Breast epithelium (tissue), 4 donors: Measurements from ENCODE around the gene BBX. TPM values are rescaled to one million over a fixed set of nuclear protein-coding genes. Genes with fewer than 3 reads are reported as not detected.

Experiments
- DNase-seq, 2 donors: peaks; one replicate each; pipeline ENCODE4 v3.0.0-alpha.2; 2019; ENCODE audit warnings: low spot score in 2 of 2
- H3K27ac ChIP-seq, 2 donors: fragments of 200-600 bp; sonication (generic) in 1 of 2; one replicate each; pipeline ENCODE4 v1.5.1; 2016 to 2019; ENCODE audit warnings: mild to moderate bottlenecking in 1 of 2
- H3K27me3 ChIP-seq, 2 donors: fragments of 200-600 bp; sonication (generic) in 1 of 2; one replicate each; pipeline versions ENCODE4 v1.5.1 to v1.6.0; 2017 to 2019; ENCODE audit warnings: control low read depth in 1 of 2, mild to moderate bottlenecking in 1 of 2
- H3K36me3 ChIP-seq: fragments of 200-600 bp; one replicate; pipeline ENCODE4 v1.5.1; 2019
- H3K4me1 ChIP-seq, 2 donors: fragments of 200-600 bp; sonication (generic); one replicate each; pipeline ENCODE4 v1.5.1; 2016 to 2019; ENCODE audit warnings: control low read depth in 1 of 2
- H3K4me3 ChIP-seq, 3 donors: fragments of 200-600 bp; sonication (generic); 1 replicate in 2 of 3; 2 replicates in 1 of 3; pipeline ENCODE4 v1.5.1; 2016 to 2019; ENCODE audit warnings: mild to moderate bottlenecking in 3 of 3, moderate library complexity in 2 of 3
- H3K9me3 ChIP-seq, 2 donors: fragments of 200-600 bp; sonication (generic) in 1 of 2; one replicate each; pipeline ENCODE4 v1.5.1; 2016 to 2019; ENCODE audit warnings: control low read depth in 1 of 2
- CTCF ChIP-seq, 3 donors: fragments of 450-650 bp; IDR thresholded peaks; one replicate each; pipeline ENCODE4 v1.5.1; 2016 to 2017; ENCODE audit warnings: antibody characterized with exemption in 3 of 3, mild to moderate bottlenecking in 3 of 3, moderate library complexity in 3 of 3
- POLR2A ChIP-seq: fragments of 450-650 bp; IDR thresholded peaks from one replicate; pipeline ENCODE4 v1.6.1; 2016; ENCODE audit warnings: antibody characterized with exemption, mild to moderate bottlenecking, moderate library complexity
- POLR2AphosphoS5 ChIP-seq, 3 donors: sonication (generic); formaldehyde crosslinking; IDR thresholded peaks; one replicate each; pipeline ENCODE4 v1.6.1; 2017; ENCODE audit warnings: antibody characterized with exemption in 3 of 3
- intact Hi-C: fragments of 100-400 bp; cut with DNase I; formaldehyde crosslinking; loops from one replicate; pipeline ENCODE4 v1.15.1; 2023; ENCODE audit warnings: low total_unique reads
- total RNA-seq, 3 donors: library from RNA; depleted of rRNA; stranded (reverse); fragments of >200 nt; gene quantifications; one replicate each; pipeline ENCODE4 v1.1.0, GENCODE V29; 2016

BBX gene
- total RNA-seq, 3 donors from 2014 or later: 59.0 to 95.9 (median 70.8) TPM

- intact Hi-C loops: no loop called here
- Histone ChIP-seq H3K36me3 (no peaks in the 10 kb centered on the region), H3K9me3 (no peaks in the 10 kb centered on the region), H3K27me3 (no peaks in the 10 kb centered on the region), H3K27ac (no peak overlapping the region), H3K4me1 (no peaks in the 10 kb centered on the region), H3K4me3 (no peak overlapping the region)
- TF ChIP-seq POLR2A: no peak
- TF ChIP-seq POLR2AphosphoS5 (IDR thresholded peaks at IDR 0.05): no peak
- TF ChIP-seq CTCF (IDR thresholded peaks at IDR 0.05): no peak
- DNase-seq: no peak
Observed at GRCh38 chr3:107496855-107497254, 25.9 kb upstream of the BBX start.

- H3K27ac ChIP-seq: no peak overlapping the region
- TF ChIP-seq POLR2AphosphoS5 (IDR thresholded peaks at IDR 0.05): no peak
- TF ChIP-seq POLR2A: no peak
- no peak for TF ChIP-seq CTCF (IDR thresholded peaks at IDR 0.05)
- intact Hi-C loops: no loop called here
- DNase-seq: no peak
- H3K4me3 ChIP-seq: no peak overlapping the region
- H3K36me3 ChIP-seq: no peaks in the 10 kb centered on the region
- no peaks in the 10 kb centered on the region for H3K4me1 ChIP-seq
- no peaks in the 10 kb centered on the region for H3K27me3 ChIP-seq
- H3K9me3 ChIP-seq: no peaks in the 10 kb centered on the region
Observed at GRCh38 chr3:107498646-107499045, 24.1 kb upstream of the BBX start.

GRCh38 chr3:107506458-107506857 lies 16.3 kb upstream of the BBX start:
- Histone ChIP-seq H3K27me3 (no peaks in the 10 kb centered on the region), H3K4me3 (no peak overlapping the region), H3K9me3 (no peaks in the 10 kb centered on the region), H3K36me3 (no peaks in the 10 kb centered on the region), H3K27ac (no peak overlapping the region), H3K4me1 (no peaks in the 10 kb centered on the region)
- no peak for TF ChIP-seq CTCF (IDR thresholded peaks at IDR 0.05)
- no peak for TF ChIP-seq POLR2AphosphoS5 (IDR thresholded peaks at IDR 0.05)
- no peak for TF ChIP-seq POLR2A
- intact Hi-C loops: no loop called here
- DNase-seq: no peak

- Histone ChIP-seq H3K36me3 (no peaks in the 10 kb centered on the region), H3K4me3 (no peak overlapping the region), H3K27ac (no peak overlapping the region), H3K9me3 (no peaks in the 10 kb centered on the region), H3K4me1 (no peaks in the 10 kb centered on the region), H3K27me3 (no peaks in the 10 kb centered on the region)
- intact Hi-C loops: no loop called here
- TF ChIP-seq POLR2A (no peak), POLR2AphosphoS5 (IDR thresholded peaks at IDR 0.05) (no peak), CTCF (IDR thresholded peaks at IDR 0.05) (no peak)
- DNase-seq: no peak
Observed at GRCh38 chr3:107508331-107508730, 14.4 kb upstream of the BBX start.

- Histone ChIP-seq H3K4me3 (no peak overlapping the region), H3K27me3 (no peaks in the 10 kb centered on the region), H3K9me3 (no peaks in the 10 kb centered on the region), H3K36me3 (no peaks in the 10 kb centered on the region), H3K4me1 (no peaks in the 10 kb centered on the region), H3K27ac (no peak overlapping the region)
- intact Hi-C loops: no loop called here
- TF ChIP-seq POLR2A: no peak
- no peak for DNase-seq
Observed at GRCh38 chr3:107512108-107512507, 10.7 kb upstream of the BBX start.

GRCh38 chr3:107514453-107514852 lies 8.3 kb upstream of the BBX start:
- DNase-seq: no peak
- Histone ChIP-seq H3K27ac (no peak overlapping the region), H3K36me3 (no peaks in the 10 kb centered on the region), H3K9me3 (no peaks in the 10 kb centered on the region), H3K4me1 (no peaks in the 10 kb centered on the region), H3K4me3 (no peak overlapping the region), H3K27me3 (no peaks in the 10 kb centered on the region)
- TF ChIP-seq POLR2AphosphoS5 (IDR thresholded peaks at IDR 0.05): no peak
- TF ChIP-seq CTCF (IDR thresholded peaks at IDR 0.05): no peak
- TF ChIP-seq POLR2A: no peak
- intact Hi-C loops: no loop called here
